Lung (tissue), 12 donors: Measurements from ENCODE around the gene NACC2. TPM values are rescaled to one million over a fixed set of nuclear protein-coding genes. Genes with fewer than 3 reads are reported as not detected.

Source experiments
- ATAC-seq: fragments of 200-7000 bp; cut with Tn5 transposase; one replicate; pipeline ENCODE4 v1.9.1; 2020; ENCODE audit warnings: moderate number of reproducible peaks; ENCODE audit not compliant: insufficient read depth, low FRiP score
- DNase-seq, 3 donors: peaks; one replicate each; pipeline ENCODE4 v3.0.0-alpha.2; 2013 to 2017
- H3K27ac ChIP-seq, 2 donors: one replicate each; pipeline ENCODE4 v1.5.1; 2013; ENCODE audit warnings: mild to moderate bottlenecking in 2 of 2, moderate library complexity in 2 of 2, control low read depth in 1 of 2, inconsistent platforms in 1 of 2, low read depth in 1 of 2, low read length in 1 of 2
- H3K27me3 ChIP-seq, 3 donors: one replicate each; pipeline ENCODE4 v1.5.1; 2013; ENCODE audit warnings: low read length in 2 of 3; ENCODE audit not compliant: control insufficient read depth in 3 of 3, insufficient read depth in 3 of 3
- H3K36me3 ChIP-seq, 4 donors: one replicate each; pipeline ENCODE4 v1.5.1; 2013; ENCODE audit warnings: low read length in 4 of 4, mild to moderate bottlenecking in 1 of 4, moderate library complexity in 1 of 4; ENCODE audit not compliant: control insufficient read depth in 4 of 4, insufficient read depth in 4 of 4
- H3K4me1 ChIP-seq, 5 donors: one replicate each; pipeline ENCODE4 v1.5.1; 2013; ENCODE audit warnings: low read length in 5 of 5, mild to moderate bottlenecking in 2 of 5, moderate library complexity in 1 of 5; ENCODE audit not compliant: control insufficient read depth in 5 of 5, insufficient read depth in 5 of 5
- H3K4me3 ChIP-seq: one replicate; pipeline ENCODE4 v1.5.1; 2013; ENCODE audit warnings: mild to moderate bottlenecking, control low read depth, moderate library complexity
- H3K9ac ChIP-seq, 2 donors: one replicate each; pipeline ENCODE4 v1.5.1; 2013; ENCODE audit warnings: low read length in 2 of 2, control low read depth in 1 of 2; ENCODE audit not compliant: insufficient read depth in 1 of 2
- H3K9me3 ChIP-seq, 4 donors: one replicate each; pipeline ENCODE4 v1.5.1; 2013; ENCODE audit warnings: low read length in 3 of 4, mild to moderate bottlenecking in 1 of 4, moderate library complexity in 1 of 4; ENCODE audit not compliant: control insufficient read depth in 4 of 4, insufficient read depth in 3 of 4
- CTCF ChIP-seq: IDR thresholded peaks from 2 replicates; pipeline ENCODE4 v1.5.1; 2012; ENCODE audit warnings: mild to moderate bottlenecking; ENCODE audit errors: control extremely low read depth, extremely low read depth
- WGBS, 2 donors: extraction: QIAGEN DNeasy Blood & Tissue Kit; methylation state at CpG; one replicate each; pipeline ENCODE4 v1.1.7; 2013; 5-methylcytosine and 5-hydroxymethylcytosine counted together
- polyA plus RNA-seq, 2 donors: library from polyadenylated mRNA; stranded (reverse); fragments of 200-250 nt; gene quantifications; one replicate each; pipeline ENCODE4 v1.2.1, GENCODE V29; 2013
- total RNA-seq, 2 donors: library from RNA; depleted of rRNA in 1 of 2; stranded (reverse); fragments of >200 nt in 1 of 2; gene quantifications; one replicate each; pipeline ENCODE4 v1.2.1, GENCODE V29; 2014 to 2021
- donor health status: control.
- donor health status: control.
- donor health status: Bipolar disorder and iron deficiency.
- donor health status: healthy.
- donor health status: DM: yes; HTN: yes; CAD: no.

The NACC2 gene
- total and polyA plus RNA-seq, 4 donors: 5.9 to 32.7 (median 10.5) TPM

DNA sequence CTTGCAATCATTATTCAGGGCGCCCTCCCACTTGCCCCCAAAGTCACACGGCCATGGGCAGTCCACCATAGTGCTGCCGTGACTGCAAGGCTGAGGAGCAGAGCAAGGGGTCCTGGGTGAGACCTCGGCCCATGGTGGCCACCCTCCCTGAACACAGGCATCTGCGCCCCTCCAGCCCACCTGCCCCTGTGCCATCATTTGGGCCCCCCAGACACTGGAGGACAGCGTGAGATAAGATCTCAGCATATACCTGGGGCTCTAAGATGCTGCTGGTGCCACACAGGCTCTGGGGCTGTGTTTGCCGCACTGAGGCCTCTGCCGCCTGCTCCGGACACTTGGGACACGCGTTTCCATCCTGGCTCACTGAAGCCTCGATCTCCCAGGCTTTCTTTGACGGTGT, 20.1 kb upstream of the NACC2 start:
- 96 to 97% methylated on average over 13 of the region's 13 CpGs for WGBS, 2 donors
- DNase-seq: no peak
- Histone ChIP-seq H3K4me3 (no peak overlapping the region), H3K4me1 (peaks cover 1 to 30% (median 12%) of the 10 kb centered on the region in 5 donors), H3K9ac (no peak overlapping the region), H3K9me3 (no peaks in the 10 kb centered on the region), H3K36me3 (peaks cover 0 to 18% (median 8%) of the 10 kb centered on the region in 4 donors), H3K27me3 (no peaks in the 10 kb centered on the region), H3K27ac (no peak overlapping the region)
- no peak for ATAC-seq
- TF ChIP-seq CTCF: no peak

DNA sequence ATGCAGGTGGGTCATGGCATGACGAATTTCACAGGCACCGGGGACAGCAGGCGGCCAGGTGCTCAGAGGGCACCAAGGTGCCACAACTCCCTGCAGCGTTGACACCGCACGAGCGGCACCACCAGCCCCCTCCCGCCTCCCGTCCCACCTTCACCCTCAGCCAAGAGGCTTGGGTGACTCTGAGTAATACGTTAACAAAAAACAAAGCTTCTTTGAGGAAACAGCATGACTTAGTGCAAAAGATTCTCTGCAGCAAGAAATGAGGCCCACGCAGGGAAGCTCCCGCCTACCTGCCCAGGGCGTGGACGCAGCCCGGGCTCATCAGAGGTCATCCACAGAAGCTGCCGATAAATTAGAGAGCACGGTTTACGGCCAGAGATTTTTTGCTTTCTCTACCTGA, 19.5 kb upstream of the NACC2 start:
- Histone ChIP-seq H3K36me3 (peaks cover 0 to 18% (median 8%) of the 10 kb centered on the region in 4 donors), H3K27me3 (no peaks in the 10 kb centered on the region), H3K27ac (no peak overlapping the region), H3K4me1 (peaks cover 5 to 28% (median 14%) of the 10 kb centered on the region in 5 donors), H3K4me3 (no peak overlapping the region), H3K9me3 (no peaks in the 10 kb centered on the region), H3K9ac (no peak overlapping the region)
- DNase-seq (no peak), ATAC-seq (no peak)
- no peak for TF ChIP-seq CTCF
- 96 to 97% methylated on average over 18 of the region's 18 CpGs for WGBS, 2 donors

DNA sequence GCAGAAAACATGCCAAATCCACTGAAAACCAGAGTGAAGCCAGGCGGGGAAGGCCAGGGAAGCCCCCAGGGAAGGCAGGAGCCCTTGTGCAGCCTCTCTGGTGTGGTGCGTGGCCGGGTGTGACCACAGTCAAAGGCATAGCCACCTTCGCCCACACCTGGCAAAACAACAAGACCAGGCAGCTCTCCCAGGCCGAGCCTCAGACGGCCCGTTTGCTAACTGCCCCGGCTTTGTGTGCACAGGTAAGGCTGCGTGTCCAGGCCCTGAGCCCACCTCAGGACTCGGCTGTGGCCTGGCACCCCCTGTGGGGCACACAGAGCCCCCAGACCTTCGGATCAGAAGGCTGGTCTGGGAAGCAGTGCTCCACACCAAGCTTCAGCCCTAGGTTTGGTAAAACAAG, 17.5 kb upstream of the NACC2 start:
- WGBS, 2 donors: 91 to 94% methylated on average over 11 of the region's 11 CpGs
- ATAC-seq (no peak), DNase-seq (no peak)
- TF ChIP-seq CTCF: no peak
- Histone ChIP-seq H3K4me1 (peaks cover 6 to 35% (median 15%) of the 10 kb centered on the region in 5 donors), H3K9ac (no peak overlapping the region), H3K9me3 (no peaks in the 10 kb centered on the region), H3K36me3 (peaks cover 0 to 18% (median 8%) of the 10 kb centered on the region in 4 donors), H3K27me3 (peaks cover 0 to under 1% (median 0%) of the 10 kb centered on the region in 3 donors), H3K4me3 (no peak overlapping the region), H3K27ac (no peak overlapping the region)

GRCh38 chr9:136111910-136112309, 16.8 kb upstream of the NACC2 start:
- no peak for TF ChIP-seq CTCF
- ATAC-seq (no peak), DNase-seq (no peak)
- Histone ChIP-seq H3K27me3 (peaks cover 0 to 3% (median 0%) of the 10 kb centered on the region in 3 donors), H3K36me3 (peaks cover 0 to 18% (median 8%) of the 10 kb centered on the region in 4 donors), H3K9me3 (no peaks in the 10 kb centered on the region), H3K9ac (no peak overlapping the region), H3K4me1 (peaks cover 6 to 33% (median 13%) of the 10 kb centered on the region in 5 donors), H3K4me3 (no peak overlapping the region), H3K27ac (no peak overlapping the region)
- WGBS, 2 donors: 81 to 88% methylated on average over 16 of the region's 16 CpGs
